ENCODE results near the gene BCKDK.
A peak's percentile ranks its signal among the peaks of the same experiment; 100 is the strongest.
"Not testable (repeated sequence)": the region's sequence is repeated elsewhere in the genome, so short reads cannot be mapped to it uniquely, and the experiment has no call there.

Gene BCKDK

GRCh38 chr16:31100876-31101641, 7.1 kb upstream of the BCKDK start:
- not testable (repeated sequence) for DNase-seq

DNA sequence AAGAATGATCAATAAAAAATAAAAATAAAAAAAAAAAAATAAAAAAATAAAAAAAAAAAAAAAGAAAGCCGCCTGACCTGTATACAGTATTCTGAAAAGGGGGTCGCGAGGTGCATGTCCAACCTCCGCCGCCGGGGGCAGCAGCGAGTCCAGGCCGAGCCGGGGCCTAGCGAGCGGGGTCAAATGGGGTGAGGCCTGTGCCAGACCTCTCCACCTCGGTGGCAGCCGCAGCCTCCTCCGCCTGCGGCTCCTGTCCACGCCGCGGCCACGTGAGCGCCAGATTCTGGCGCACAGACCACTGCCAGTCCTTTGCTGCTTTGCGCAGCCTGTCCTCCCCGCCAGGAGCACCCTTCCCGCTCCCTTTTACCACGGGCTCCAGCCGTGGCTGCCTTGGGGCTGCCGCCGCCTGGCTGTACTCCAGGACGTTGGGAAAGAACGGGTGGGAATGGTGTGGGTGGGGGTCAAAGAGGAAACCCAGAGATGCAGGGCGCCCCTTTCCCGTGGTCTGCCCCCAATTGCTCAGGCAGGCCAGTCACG, 2.4 kb upstream of the BCKDK start:
- DNase-seq, result peak; percentile 84

DNA sequence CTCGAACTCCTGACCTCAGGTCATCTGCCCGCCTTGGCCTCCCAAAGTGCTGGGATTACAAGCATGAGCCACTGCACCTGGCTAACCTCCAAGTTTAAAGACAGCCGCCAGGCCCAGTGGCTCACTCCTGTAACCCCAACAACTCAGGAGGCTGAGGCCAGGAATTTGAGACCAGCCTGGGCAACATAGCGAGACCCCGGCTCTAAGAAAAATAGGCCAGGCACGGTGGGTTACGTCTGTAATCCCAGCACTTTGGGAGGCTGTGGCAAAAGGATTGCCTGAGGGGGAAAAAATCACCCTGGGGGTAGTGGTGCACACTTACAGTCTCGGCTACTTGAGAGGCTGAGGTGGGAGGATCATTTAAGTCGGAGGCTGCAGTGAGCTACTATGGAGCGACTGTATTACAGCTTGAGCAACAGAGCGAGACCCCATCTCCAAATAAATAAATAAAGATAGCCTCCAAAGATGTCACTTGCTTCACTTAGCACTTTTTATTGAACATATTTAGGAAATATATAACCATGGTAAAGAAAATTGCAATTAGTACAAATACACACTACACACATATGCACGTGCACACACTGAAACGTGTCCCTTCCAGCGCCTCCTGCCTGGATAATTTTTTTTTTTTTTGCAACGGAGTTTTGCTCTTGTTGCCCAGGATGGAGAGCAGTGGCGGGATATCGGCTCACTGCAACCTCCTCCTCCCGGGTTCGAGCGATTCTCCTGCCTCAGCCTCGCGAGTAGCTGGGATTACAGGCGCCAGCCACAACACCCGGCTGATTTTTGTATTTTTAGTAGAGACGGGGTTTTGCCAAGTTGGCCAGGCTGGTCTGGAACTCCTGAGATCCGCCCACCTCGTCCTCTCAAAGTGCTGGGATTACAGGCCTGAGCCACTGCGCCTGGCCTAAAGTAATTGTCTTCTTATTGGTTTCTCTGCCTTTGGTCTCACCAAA, 1.4 kb upstream of the BCKDK start:
- DNase-seq, result no peak

GRCh38 chr16:31107465-31107867, 720 bp upstream of the BCKDK start:
- peak; percentile 29 for DNase-seq

DNA sequence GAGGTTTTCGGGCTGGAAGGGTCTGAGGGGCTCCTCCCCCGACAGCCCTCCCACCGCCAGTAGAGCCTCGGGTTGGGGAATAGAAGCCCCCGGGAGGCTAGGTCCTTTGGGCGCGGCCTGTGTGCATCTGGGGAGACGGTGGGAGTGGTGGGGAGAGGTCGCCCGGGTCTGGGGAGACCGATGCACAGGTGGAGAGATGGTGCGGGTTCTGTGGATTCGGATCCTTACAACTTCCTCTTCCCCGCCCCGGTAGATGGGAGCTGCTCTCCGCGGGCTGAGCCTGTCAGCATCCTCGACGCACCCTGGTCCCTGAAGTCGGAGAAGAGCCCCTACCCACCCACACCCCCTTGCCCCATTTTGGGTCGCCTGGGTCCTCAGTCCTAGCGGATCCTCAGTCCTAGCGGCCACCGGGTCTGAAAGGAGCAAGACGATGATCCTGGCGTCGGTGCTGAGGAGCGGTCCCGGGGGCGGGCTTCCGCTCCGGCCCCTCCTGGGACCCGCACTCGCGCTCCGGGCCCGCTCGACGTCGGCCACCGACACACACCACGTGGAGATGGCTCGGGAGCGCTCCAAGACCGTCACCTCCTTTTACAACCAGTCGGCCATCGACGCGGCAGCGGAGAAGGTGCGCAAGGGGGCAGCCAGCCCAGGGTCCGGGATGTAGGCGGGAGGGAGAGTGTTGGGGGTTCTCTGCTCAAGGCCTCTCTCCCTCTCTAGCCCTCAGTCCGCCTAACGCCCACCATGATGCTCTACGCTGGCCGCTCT, 790 bp downstream of the BCKDK start:
- no peak for DNase-seq

- DNase-seq, result no peak
These were observed 1.4 kb downstream of the BCKDK start for GRCh38 chr16:31109622-31110021.

DNA sequence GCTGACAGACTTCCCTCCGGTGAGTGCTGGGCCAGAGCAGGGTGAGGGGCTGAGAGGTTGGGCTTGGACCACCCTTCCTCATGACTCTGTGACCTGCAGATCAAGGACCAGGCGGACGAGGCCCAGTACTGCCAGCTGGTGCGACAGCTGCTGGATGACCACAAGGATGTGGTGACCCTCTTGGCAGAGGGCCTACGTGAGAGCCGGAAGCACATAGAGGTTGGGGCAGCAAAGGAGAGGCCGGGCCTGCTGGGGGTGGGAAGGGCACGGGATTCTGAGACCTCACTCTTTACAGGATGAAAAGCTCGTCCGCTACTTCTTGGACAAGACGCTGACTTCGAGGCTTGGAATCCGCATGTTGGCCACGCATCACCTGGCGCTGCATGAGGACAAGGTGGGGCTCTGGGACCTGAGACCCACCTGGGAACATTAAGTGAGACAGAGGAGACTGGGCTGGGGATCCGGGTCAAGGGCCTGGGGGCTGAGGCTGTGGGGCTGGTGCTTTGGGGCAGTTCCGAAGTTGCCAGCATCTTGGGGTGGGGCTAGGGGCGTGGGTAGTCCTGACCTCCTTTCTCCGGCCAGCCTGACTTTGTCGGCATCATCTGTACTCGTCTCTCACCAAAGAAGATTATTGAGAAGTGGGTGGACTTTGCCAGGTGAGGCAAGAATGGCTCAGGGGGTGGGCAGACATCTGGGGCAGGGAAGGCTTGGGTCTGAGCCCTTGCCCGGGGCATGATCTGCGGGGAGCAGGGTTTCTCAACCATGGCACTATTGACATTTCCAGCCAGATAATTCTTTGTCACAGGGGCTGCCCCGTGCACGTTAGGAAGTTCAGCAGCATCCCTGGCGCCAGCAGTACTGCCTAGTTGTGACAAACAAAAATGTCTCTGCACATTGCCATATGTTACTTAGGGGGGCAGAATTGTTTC, 2.2 kb downstream of the BCKDK start:
- DNase-seq, result no peak

GRCh38 chr16:31111881-31112466, 3.8 kb downstream of the BCKDK start:
- no peak for DNase-seq

GRCh38 chr16:31112711-31113110, 4.5 kb downstream of the BCKDK start:
- DNase-seq, result no peak

DNA sequence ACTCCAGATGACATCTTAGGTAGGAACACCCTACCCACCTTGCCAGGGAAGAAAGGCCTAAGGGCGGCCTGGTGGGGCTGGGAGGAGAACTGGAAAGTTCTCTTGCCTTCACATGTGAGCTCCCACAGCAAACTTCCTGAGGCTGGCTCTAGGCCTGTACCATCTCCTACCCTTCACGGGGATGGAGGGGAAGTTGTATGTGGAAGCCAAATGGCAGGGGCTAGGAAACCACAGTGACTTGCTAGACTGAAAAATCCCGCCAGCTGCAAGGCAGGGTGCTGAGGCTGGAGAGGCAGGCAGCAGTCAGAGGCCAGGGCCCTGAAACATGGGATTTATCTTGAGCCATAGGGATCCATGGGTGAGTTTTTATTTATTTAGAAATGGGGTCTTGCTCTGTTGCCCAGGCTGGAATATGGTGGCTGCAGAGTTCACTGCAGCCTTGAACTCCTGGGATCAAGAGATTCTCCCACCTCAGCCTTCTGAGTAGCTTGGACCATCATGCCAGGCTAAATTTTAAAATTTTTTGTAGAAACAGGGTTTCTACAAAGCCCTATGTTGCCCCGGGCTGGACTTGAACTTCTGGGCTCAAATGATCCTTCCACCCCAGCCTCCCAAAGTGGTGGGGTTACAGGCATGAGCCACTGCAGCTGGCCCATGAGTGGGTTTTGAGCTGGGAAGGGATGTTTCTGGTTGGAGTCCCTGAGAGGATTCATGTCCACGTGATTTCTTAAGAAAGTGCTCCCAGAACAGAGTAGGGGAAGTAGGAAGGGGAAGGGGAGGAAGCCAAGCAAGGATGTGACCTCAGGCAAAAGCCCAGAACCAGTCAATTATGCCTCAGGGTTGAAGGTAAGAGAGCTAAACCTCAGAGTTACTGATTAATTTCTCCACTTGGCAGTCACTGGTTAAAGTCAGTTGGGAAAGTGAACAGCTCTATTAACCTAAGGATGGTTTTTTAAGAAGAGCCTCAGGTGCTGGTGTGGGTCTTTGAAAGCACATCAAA, 5.2 kb downstream of the BCKDK start:
- peak; percentile 90 for DNase-seq

- no peak for DNase-seq
These were observed 6.3 kb downstream of the BCKDK start for GRCh38 chr16:31114468-31114867.

- peak; percentile 99 for DNase-seq
These were observed 9.4 kb downstream of the BCKDK start, which contains the start of gene KAT8 for GRCh38 chr16:31117384-31118222. Gene KAT8, plus strand, starts transcription at chr16:31117664. Its CDS starts 18 bp downstream, at chr16:31117682.

DNA sequence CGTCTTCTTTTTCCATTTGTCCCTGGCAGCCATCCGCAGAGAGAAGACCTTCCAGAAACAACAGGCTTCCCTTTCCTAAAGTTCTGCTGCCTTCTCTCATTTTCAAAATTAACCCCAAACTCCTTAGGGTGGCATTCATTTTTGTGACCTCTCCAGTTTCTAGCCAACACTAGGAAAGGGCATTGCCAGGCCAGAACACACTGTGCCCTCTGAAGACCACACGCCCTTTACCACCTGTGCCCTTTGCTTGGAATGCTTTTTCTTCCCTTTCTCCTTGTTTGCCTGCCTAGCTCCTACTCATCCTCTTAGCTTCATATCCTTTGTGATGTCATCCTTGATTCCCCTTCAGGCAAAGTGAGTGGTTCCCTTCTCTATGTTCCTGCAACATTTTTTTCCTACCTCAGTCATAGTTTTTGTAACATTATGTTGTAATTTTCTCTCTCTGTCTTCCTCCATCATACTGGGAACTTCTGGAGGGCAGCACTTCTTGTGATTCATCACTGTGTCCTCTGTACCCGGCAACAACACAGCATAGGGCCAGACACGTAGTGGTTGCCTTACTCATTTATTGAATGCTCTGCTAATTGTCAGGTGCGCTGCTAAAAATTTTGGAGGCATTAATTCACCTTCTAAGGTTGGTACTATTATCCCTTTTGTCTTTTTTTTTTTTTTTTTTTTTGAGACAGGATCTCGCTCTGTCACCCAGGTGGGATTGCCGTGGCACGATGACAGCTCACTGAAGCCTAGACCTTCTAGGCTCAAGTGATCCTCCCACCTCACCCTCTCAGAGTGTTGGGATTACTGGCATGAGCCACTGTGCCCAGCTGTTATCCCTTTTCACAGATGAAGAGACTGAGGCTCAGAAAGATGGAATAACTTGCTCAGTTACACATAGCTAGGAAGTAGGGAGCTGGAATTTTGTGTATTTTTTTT, 10.3 kb downstream of the BCKDK start:
- peak; percentile 91 for DNase-seq

GRCh38 chr16:31120129-31120528, 11.9 kb downstream of the BCKDK start:
- no peak for DNase-seq

- DNase-seq, result no peak
These were observed 17.7 kb downstream of the BCKDK start for GRCh38 chr16:31125844-31126243.

- no peak for DNase-seq
These were observed 19.0 kb downstream of the BCKDK start for GRCh38 chr16:31127182-31127581.

DNA sequence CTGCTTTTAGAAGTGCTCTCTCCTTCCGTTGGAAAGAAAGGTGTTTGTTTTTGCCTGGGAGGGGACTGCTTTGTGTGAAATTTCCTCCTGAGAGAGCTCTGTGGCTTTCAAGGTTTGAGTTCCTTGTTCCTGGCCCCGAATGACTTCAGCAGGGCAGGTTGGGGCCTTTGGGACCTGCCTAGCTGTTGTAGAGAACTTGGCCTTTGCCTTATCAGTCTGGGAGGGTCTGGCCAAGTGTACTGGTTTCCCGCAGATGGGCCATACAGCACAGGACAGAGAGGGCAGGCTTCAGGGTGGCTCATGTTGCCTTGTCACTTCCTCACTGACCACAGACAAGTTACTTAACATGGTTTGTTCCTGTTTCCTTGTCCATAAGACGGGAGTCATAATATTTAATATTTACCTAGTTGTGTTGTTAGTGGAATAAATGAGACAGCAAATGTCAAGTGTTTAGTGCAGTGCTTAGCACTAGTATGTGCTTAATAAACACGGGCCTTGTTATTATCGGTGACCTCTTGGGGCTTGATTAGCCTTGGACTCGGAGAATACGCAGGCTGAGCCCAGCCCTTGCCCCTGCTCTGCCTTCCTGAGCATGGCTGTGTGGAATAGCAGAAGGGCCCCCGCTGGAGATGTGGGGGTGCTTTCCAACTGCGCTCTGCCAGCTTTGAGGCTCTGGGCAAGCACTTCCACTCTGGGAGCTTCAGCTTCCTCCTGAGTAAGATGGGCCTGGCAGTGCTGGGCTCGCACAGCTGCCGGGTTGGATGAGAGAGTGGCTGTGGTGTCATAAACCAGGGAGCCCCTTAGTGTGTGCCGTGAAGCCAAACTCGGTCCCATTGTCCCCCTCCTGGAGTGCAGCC, 20.8 kb downstream of the BCKDK start:
- DNase-seq, result peak; percentile 88

All from suppressor macrophage treated with lipopolysaccharide for 4 hours (primary cell).